ENCODE results near the gene PERM1. TPM values are rescaled to one million over a fixed set of nuclear protein-coding genes. Genes with fewer than 3 reads are reported as not detected.
A peak's percentile ranks its signal among the peaks of the same experiment; 100 is the strongest.

Gene PERM1
- total and polyA plus RNA-seq, 9 of the 15 experiments (the other 6 are each of a cell fraction or from before 2014, with no cell fraction given) = not detected

DNA sequence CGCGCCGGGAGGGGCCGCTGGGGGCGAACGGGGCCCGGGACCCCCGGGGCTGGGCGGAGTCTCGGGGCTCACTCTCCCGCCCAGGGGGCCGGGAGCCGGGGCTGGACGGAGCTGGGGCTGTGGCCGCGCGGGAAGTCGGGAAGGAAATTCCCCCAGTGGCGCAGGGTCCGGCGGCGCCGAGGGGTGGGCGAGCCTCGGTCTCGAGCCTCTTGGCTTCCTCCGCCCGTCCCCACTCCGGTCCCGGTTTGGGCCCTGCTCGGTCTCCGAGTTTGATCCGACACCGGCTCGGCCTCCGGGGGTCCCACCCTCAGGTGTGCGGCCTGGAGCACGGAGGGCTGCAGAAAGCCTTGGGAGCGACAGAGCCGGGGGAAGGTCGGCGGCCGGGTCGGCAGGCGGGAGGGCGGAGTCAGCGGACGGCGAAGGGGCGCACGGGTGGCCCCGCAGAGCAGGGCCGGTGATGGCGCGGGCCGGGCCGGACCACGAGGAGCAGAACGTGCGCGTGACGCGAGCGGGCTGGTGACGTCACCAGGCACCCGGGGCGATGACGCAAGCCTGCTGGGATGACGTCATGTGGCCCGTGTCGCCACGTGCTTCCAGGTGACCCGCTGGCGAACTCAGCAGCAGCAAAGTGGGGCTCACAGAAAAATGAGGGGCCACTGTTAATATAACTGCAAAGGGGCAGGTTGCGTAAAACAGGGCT lies 18.6 kb upstream of the PERM1 start (continued):
- TF ChIP-seq, protein P1, sequence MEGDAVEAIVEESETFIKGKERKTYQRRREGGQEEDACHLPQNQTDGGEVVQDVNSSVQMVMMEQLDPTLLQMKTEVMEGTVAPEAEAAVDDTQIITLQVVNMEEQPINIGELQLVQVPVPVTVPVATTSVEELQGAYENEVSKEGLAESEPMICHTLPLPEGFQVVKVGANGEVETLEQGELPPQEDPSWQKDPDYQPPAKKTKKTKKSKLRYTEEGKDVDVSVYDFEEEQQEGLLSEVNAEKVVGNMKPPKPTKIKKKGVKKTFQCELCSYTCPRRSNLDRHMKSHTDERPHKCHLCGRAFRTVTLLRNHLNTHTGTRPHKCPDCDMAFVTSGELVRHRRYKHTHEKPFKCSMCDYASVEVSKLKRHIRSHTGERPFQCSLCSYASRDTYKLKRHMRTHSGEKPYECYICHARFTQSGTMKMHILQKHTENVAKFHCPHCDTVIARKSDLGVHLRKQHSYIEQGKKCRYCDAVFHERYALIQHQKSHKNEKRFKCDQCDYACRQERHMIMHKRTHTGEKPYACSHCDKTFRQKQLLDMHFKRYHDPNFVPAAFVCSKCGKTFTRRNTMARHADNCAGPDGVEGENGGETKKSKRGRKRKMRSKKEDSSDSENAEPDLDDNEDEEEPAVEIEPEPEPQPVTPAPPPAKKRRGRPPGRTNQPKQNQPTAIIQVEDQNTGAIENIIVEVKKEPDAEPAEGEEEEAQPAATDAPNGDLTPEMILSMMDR (IDR thresholded peaks at IDR 0.05 in 2 of 3, conservative IDR thresholded peaks at IDR 0.05 in 1 of 3; ENCODE audit: insufficient read depth in 2 of 3, low read depth in 1 of 3, low read length in 3 of 3) = peak in 1 of 3 experiments; percentile 21; a peak in 2 of 6 replicates
- TF ChIP-seq ZNF785 (CRISPR knock-in tag; IDR thresholded peaks at IDR 0.05) = no peak
- TF ChIP-seq, protein P2, sequence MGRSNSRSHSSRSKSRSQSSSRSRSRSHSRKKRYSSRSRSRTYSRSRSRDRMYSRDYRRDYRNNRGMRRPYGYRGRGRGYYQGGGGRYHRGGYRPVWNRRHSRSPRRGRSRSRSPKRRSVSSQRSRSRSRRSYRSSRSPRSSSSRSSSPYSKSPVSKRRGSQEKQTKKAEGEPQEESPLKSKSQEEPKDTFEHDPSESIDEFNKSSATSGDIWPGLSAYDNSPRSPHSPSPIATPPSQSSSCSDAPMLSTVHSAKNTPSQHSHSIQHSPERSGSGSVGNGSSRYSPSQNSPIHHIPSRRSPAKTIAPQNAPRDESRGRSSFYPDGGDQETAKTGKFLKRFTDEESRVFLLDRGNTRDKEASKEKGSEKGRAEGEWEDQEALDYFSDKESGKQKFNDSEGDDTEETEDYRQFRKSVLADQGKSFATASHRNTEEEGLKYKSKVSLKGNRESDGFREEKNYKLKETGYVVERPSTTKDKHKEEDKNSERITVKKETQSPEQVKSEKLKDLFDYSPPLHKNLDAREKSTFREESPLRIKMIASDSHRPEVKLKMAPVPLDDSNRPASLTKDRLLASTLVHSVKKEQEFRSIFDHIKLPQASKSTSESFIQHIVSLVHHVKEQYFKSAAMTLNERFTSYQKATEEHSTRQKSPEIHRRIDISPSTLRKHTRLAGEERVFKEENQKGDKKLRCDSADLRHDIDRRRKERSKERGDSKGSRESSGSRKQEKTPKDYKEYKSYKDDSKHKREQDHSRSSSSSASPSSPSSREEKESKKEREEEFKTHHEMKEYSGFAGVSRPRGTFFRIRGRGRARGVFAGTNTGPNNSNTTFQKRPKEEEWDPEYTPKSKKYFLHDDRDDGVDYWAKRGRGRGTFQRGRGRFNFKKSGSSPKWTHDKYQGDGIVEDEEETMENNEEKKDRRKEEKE (IDR thresholded peaks at IDR 0.05; ENCODE audit: borderline replicate concordance in 1 of 2, control insufficient read depth in 1 of 2, low read depth in 2 of 2, low read length in 1 of 2) = 0 out of 4 replicates have a peak, but pooled peaks of 1 of the 2 experiments have one; percentile 74
- peak; percentile 95 for TF ChIP-seq ZNF124 (CRISPR knock-in tag; IDR thresholded peaks at IDR 0.05)
- TF ChIP-seq, protein P3, sequence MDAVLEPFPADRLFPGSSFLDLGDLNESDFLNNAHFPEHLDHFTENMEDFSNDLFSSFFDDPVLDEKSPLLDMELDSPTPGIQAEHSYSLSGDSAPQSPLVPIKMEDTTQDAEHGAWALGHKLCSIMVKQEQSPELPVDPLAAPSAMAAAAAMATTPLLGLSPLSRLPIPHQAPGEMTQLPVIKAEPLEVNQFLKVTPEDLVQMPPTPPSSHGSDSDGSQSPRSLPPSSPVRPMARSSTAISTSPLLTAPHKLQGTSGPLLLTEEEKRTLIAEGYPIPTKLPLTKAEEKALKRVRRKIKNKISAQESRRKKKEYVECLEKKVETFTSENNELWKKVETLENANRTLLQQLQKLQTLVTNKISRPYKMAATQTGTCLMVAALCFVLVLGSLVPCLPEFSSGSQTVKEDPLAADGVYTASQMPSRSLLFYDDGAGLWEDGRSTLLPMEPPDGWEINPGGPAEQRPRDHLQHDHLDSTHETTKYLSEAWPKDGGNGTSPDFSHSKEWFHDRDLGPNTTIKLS (IDR thresholded peaks at IDR 0.05; ENCODE audit: borderline replicate concordance, low read depth) = peak; percentile 94
- peak; percentile 43 for TF ChIP-seq CBFA2T3 (IDR thresholded peaks at IDR 0.05)
- TF ChIP-seq, protein P4, sequence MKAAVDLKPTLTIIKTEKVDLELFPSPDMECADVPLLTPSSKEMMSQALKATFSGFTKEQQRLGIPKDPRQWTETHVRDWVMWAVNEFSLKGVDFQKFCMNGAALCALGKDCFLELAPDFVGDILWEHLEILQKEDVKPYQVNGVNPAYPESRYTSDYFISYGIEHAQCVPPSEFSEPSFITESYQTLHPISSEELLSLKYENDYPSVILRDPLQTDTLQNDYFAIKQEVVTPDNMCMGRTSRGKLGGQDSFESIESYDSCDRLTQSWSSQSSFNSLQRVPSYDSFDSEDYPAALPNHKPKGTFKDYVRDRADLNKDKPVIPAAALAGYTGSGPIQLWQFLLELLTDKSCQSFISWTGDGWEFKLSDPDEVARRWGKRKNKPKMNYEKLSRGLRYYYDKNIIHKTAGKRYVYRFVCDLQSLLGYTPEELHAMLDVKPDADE (conservative IDR thresholded peaks at IDR 0.05; ENCODE audit: control insufficient read depth, low read depth, low read length) = peak; percentile 54; the same call in 1 of the 2 replicates
- TF ChIP-seq ESRRA (IDR thresholded peaks at IDR 0.05; ENCODE audit: borderline replicate concordance, low read depth) = peak; percentile 95
- peak; percentile 94 for TF ChIP-seq GABPB1 (CRISPR knock-in tag; IDR thresholded peaks at IDR 0.05)
- TF ChIP-seq CBX3 (IDR thresholded peaks at IDR 0.05; ENCODE audit: borderline replicate concordance in 1 of 2, low read length in 2 of 2) = peak in 1 of 2 experiments; percentile 95; a peak in 2 of 3 replicates
- TF ChIP-seq CTBP1 (IDR thresholded peaks at IDR 0.05; ENCODE audit: borderline replicate concordance) = peak; percentile 95
- TF ChIP-seq POLR2G (IDR thresholded peaks at IDR 0.05; ENCODE audit: low read depth, low read length) = peak; percentile 92
- TF ChIP-seq SRF (CRISPR knock-in tag; IDR thresholded peaks at IDR 0.05) = no peak

Data from K562 (cell line).